Measurements from ENCODE around the gene LTA. TPM values are rescaled to one million over a fixed set of nuclear protein-coding genes. Genes with fewer than 3 reads are reported as not detected.
"Not testable (repeated sequence)": the region's sequence is repeated elsewhere in the genome, so short reads cannot be mapped to it uniquely, and the experiment has no call there.

Gene LTA
- total RNA-seq, 1 experiment from 2014 or later: not detected

DNA sequence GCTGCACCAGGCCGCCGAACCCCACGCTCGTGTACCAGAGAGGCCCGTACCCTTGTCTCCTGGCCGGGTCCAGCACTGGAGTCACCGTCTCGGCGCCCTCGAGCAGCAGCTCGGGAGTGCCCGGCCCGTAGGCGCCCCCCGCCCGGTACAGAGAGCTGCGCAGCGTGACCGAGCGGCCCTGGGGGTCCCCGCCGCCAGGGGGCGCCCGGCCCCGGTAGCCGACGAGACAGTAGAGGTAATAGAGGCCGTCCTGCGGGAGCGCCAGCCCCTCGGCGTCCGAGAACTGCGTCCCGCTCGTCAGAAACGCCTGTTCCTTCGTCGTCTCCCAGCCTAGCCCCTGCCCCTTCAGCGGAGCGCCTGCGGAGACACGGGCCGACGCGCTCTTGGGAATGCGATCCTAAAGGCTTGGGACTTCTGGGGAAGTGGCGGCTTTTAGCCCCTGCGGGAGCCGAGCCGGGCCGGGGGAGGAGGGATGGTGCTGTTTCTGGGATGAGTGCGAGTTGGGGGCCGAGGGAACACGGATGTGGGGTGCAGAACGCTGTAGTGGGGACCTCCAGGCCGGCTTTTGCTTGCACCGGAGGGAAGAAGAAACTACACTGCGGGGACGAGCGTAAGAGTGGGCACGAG is 8.8 kb downstream of the LTA start:
- Histone ChIP-seq H3K4me3 (peak overlapping the region; percentile 48), H3K36me3 (no peaks in the 10 kb centered on the region), H3K27me3 (replicated peaks) (no peaks in the 10 kb centered on the region), H3K27ac (no peak overlapping the region), H3K9me3 (replicated peaks) (no peaks in the 10 kb centered on the region), H3K4me1 (replicated peaks) (peaks cover 8% of the 10 kb centered on the region)
- peak; percentile 83 to 86 for DNase-seq (ENCODE audit: low read depth in 1 of 2, low spot score in 2 of 2)

- no peaks in the 10 kb centered on the region for H3K27me3 ChIP-seq (replicated peaks)
- no peak for DNase-seq (ENCODE audit: low read depth in 1 of 2, low spot score in 2 of 2)
- no peak overlapping the region for H3K27ac ChIP-seq
Measured at GRCh38 chr6:31581434-31582229, 9.5 kb downstream of the LTA start.

DNA sequence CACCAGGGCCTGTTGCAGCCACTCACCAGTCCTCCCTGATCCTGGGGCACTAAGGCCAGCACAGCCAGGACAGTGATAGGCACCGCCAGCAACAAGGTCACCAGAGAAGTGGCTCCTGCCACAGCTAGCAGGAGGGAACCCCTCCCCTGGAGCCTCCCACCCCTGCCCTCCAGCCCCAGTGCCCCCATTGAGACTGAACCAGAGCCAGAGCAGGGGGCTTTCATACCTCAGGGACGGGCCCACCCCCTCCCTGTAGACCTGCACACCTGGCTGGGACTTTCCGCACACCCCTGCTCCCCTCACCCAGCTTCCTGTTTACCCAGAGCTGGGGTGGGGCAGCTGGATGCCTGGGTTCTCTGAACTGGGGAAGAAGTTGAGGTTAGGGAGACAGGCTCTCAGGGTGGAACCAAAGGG is 10.1 kb downstream of the LTA start, which contains the start of gene LTB:
Gene LTB, minus strand, starts transcription at position 195 of the 414 bp plus-strand sequence. Its CDS starts 7 bp downstream, at position 188.
- no peaks in the 10 kb centered on the region for H3K36me3 ChIP-seq

More at GRCh38 chr6:31581434-31582229, 9.5 kb downstream of the LTA start:
- no peaks in the 10 kb centered on the region for H3K9me3 ChIP-seq (replicated peaks)
- H3K36me3 ChIP-seq: no peaks in the 10 kb centered on the region
- peaks cover 8% of the 10 kb centered on the region for H3K4me1 ChIP-seq (replicated peaks)
- peak overlapping the region; percentile 48 for H3K4me3 ChIP-seq

GRCh38 chr6:31585491-31585890 is 13.4 kb downstream of the LTA start:
- Histone ChIP-seq H3K9me3 (replicated peaks) (no peaks in the 10 kb centered on the region), H3K27me3 (replicated peaks) (no peaks in the 10 kb centered on the region), H3K4me1 (replicated peaks) (peaks cover 8% of the 10 kb centered on the region), H3K4me3 (no peak overlapping the region), H3K27ac (no peak overlapping the region), H3K36me3 (no peaks in the 10 kb centered on the region)
- no peak for DNase-seq (ENCODE audit: low read depth in 1 of 2, low spot score in 2 of 2)

More for the DNA sequence above, 10.1 kb downstream of the LTA start, which contains the start of gene LTB:
- Histone ChIP-seq H3K27me3 (replicated peaks) (no peaks in the 10 kb centered on the region), H3K4me3 (peak within 1 kb of the TSS; percentile 48), H3K27ac (no peak within 1 kb of the TSS), H3K4me1 (replicated peaks) (peaks cover 8% of the 10 kb centered on the region), H3K9me3 (replicated peaks) (no peaks in the 10 kb centered on the region)
- DNase-seq (ENCODE audit: low read depth in 1 of 2, low spot score in 2 of 2): no peak

DNA sequence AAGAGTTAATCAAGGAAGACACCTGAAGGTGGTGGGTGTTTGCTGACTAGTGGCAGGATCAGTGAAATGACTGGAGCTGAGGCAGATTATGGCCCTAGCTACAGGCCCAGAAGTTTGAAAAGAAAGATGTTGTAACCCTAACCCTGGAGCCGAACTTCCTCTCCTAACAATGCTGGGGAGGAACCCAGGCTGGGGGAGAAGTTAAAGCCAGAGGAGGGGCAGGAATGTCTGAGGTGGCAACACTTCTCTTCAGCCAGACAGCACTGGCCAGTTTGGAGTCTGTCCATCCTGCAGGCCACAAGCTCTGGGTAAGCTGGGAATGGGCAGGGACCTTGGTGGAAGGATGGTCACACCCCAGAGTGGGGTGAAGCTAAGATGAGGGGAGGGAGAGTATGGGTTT is 13.9 kb downstream of the LTA start, which contains the start of gene LST1:
Gene LST1, plus strand, starts transcription at position 270 of the 400 bp plus-strand sequence. CDS start 1,023 bp downstream, outside the sequence.
- H3K27ac ChIP-seq: no peak within 1 kb of the TSS
- H3K9me3 ChIP-seq (replicated peaks): no peaks in the 10 kb centered on the region
- H3K36me3 ChIP-seq: no peaks in the 10 kb centered on the region
- H3K4me1 ChIP-seq (replicated peaks): peaks cover 5% of the 10 kb centered on the region; the same call in 1 of the 2 replicates
- DNase-seq (ENCODE audit: low read depth in 1 of 2, low spot score in 2 of 2): no peak
- no peak within 1 kb of the TSS for H3K4me3 ChIP-seq
- no peaks in the 10 kb centered on the region for H3K27me3 ChIP-seq (replicated peaks)

- no peak for DNase-seq (ENCODE audit: low read depth in 1 of 2, low spot score in 2 of 2)
- H3K27me3 ChIP-seq (replicated peaks): no peaks in the 10 kb centered on the region
- no peaks in the 10 kb centered on the region for H3K9me3 ChIP-seq (replicated peaks)
- no peak overlapping the region for H3K27ac ChIP-seq
- H3K4me3 ChIP-seq: no peak overlapping the region
- no peaks in the 10 kb centered on the region for H3K36me3 ChIP-seq
- 0 out of 2 replicates have a peak, but pooled peaks cover under 1% of the 10 kb centered on the region for H3K4me1 ChIP-seq (replicated peaks)
Measured at GRCh38 chr6:31586599-31587281, 14.7 kb downstream of the LTA start.

- Histone ChIP-seq H3K36me3 (no peaks in the 10 kb centered on the region), H3K27me3 (replicated peaks) (no peaks in the 10 kb centered on the region), H3K4me3 (no peak overlapping the region), H3K4me1 (replicated peaks) (no peaks in the 10 kb centered on the region), H3K27ac (no peak overlapping the region), H3K9me3 (replicated peaks) (no peaks in the 10 kb centered on the region)
- DNase-seq (ENCODE audit: low read depth in 1 of 2, low spot score in 2 of 2): no peak
Measured at GRCh38 chr6:31587791-31588777, 16.0 kb downstream of the LTA start.

DNA sequence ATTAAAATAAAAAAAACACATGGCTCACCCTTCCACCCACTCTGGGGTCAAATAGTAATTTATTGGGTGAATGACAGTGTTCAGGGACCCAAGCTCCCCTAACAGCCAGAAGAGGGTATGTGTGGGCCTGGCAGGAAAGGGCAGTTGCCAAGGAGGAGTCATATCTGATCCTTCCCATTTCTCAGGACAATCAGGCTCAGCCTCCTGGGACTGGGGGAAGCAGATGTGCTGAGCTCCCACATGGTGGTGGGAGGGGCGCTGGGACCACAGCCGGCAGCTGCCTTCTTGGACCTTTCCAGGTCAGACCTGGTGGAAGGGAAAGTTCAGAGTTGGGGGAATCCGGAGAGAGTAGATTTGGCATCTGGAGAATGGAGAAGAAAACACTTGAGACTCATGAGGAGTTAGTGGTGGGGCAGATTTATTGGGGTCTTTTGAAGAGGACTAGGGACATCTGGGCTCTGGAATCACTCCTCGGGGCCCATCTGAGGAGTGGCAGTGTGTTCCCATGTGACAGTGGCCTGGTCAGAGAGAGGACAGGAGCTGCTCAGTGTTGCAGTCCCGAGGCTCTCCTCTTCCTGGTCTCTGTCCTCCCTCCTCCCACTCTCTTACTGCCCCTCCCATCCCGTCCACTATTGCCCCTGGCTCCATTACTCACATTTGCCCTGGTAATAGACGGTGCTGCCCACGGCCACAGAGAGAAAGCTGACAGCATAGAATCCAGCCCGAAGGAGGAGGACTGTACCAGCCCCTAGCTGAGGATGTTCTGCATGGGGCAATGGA is 17.0 kb downstream of the LTA start:
- no peak overlapping the region for H3K27ac ChIP-seq
- H3K27me3 ChIP-seq (replicated peaks): no peaks in the 10 kb centered on the region
- DNase-seq (ENCODE audit: low read depth in 1 of 2, low spot score in 2 of 2): no peak
- H3K4me1 ChIP-seq (replicated peaks): no peaks in the 10 kb centered on the region
- no peaks in the 10 kb centered on the region for H3K36me3 ChIP-seq
- H3K9me3 ChIP-seq (replicated peaks): no peaks in the 10 kb centered on the region
- no peak overlapping the region for H3K4me3 ChIP-seq

GRCh38 chr6:31590691-31591090 is 18.6 kb downstream of the LTA start:
- H3K4me1 ChIP-seq (replicated peaks); H3K27ac ChIP-seq; H3K36me3 ChIP-seq; H3K9me3 ChIP-seq (replicated peaks); H3K27me3 ChIP-seq (replicated peaks); H3K4me3 ChIP-seq; DNase-seq (ENCODE audit: low read depth in 1 of 2, low spot score in 2 of 2): not testable (repeated sequence)

DNA sequence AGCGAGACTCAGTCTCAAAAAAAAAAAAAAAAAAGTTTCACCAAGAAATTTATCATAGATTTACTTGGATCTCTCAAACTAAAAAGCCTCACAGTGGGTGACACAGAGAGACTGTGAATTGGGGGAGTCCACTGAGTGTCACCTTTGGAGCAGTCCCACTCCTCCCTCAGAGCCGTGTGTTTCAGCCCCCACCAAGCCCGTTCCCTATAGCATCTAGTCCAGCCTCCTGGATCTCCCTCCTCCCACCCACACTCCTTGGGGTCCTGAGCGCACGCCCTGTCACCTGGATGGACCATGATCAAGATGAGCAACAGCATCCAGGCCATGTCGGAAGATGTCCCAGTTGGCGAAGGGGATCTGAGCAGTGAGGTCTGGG is 20.3 kb downstream of the LTA start:
- H3K4me3 ChIP-seq: no peak overlapping the region
- no peaks in the 10 kb centered on the region for H3K27me3 ChIP-seq (replicated peaks)
- no peak overlapping the region for H3K27ac ChIP-seq
- H3K36me3 ChIP-seq: no peaks in the 10 kb centered on the region
- H3K4me1 ChIP-seq (replicated peaks): no peaks in the 10 kb centered on the region
- DNase-seq (ENCODE audit: low read depth in 1 of 2, low spot score in 2 of 2): no peak
- no peaks in the 10 kb centered on the region for H3K9me3 ChIP-seq (replicated peaks)

DNA sequence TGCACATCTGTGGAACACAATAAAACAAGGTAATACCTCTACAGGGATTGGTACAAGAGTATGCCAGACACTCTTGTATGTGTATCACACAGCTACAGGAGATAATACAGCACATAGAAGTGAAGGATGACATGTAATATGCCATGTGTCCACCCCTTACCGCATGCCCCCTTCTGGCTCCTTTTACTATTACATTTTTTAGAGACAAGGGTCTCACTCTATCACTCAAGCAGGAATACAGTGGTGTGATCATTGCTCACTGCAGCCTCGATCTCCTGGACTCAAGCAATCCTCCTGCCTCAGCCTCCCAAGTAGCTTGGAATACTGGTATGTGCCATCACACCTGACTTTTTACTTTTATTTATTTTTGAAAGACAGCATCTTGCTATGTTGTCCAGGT is 24.9 kb downstream of the LTA start:
- no peaks in the 10 kb centered on the region for H3K36me3 ChIP-seq
- DNase-seq (ENCODE audit: low read depth in 1 of 2, low spot score in 2 of 2): peak in 1 of 2 experiments; percentile 28
- no peak overlapping the region for H3K4me3 ChIP-seq
- H3K27ac ChIP-seq: no peak overlapping the region
- H3K9me3 ChIP-seq (replicated peaks): no peaks in the 10 kb centered on the region
- H3K27me3 ChIP-seq (replicated peaks): no peaks in the 10 kb centered on the region
- no peaks in the 10 kb centered on the region for H3K4me1 ChIP-seq (replicated peaks)

DNA sequence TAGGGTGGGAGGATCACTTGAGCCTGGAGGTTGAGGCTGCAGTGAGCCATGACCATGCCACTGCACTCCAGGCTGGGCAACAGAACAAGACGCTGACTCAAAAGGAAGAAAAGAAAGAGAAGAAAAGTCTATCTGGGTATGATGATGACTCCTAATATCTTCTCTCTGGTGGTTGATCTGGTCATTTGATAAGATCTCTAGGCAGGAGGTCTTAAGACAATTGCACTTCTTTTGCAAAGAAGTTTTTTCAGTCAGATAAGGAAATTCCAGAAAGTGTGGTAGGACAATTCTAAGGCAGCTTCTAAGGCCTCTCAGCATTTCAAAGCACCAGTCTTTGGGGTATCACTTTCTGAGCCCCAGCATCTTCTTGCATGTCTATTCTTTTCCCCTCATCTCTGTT is 35.2 kb downstream of the LTA start:
- H3K4me1 ChIP-seq (replicated peaks): no peaks in the 10 kb centered on the region
- H3K27ac ChIP-seq: no peak overlapping the region
- no peak overlapping the region for H3K4me3 ChIP-seq
- no peaks in the 10 kb centered on the region for H3K9me3 ChIP-seq (replicated peaks)
- no peaks in the 10 kb centered on the region for H3K36me3 ChIP-seq
- no peak for DNase-seq (ENCODE audit: low read depth in 1 of 2, low spot score in 2 of 2)
- no peaks in the 10 kb centered on the region for H3K27me3 ChIP-seq (replicated peaks)

Data from SJSA1 (cell line).